GM19351 (cell line): ENCODE results near the gene SUPT7L.
A peak's percentile ranks its signal among the peaks of the same experiment; 100 is the strongest.
"Not testable (repeated sequence)": the region's sequence is repeated elsewhere in the genome, so short reads cannot be mapped to it uniquely, and the experiment has no call there.

Experiments used
- ATAC-seq: cut with Tn5 transposase; IDR thresholded peaks from one replicate; pipeline ENCODE4 v1.9.1; 2021; ENCODE audit warnings: mild to moderate bottlenecking, moderate library complexity; ENCODE audit not compliant: unreplicated experiment

Gene SUPT7L

DNA sequence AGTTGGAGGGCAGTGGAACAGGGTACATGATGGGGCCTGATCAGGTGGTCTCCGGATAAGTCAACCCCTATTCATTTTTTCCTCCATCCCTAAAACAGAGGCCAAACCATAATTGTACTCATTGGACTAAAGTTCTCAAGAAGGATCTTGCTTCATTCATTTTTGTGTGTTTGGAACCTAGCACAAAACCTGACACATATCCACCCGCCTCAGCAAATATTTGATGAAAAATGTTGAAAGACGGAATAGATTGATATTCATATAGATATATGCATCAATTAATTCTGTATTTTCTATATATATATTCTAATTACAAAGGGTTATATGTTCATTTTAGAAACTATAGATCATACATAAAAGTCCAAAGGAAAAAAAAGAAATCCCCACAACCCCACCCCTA is 22.2 kb upstream of the SUPT7L start:
- ATAC-seq: no peak

- not testable (repeated sequence) for ATAC-seq
Observed at GRCh38 chr2:27685006-27685405, 21.6 kb upstream of the SUPT7L start.

DNA sequence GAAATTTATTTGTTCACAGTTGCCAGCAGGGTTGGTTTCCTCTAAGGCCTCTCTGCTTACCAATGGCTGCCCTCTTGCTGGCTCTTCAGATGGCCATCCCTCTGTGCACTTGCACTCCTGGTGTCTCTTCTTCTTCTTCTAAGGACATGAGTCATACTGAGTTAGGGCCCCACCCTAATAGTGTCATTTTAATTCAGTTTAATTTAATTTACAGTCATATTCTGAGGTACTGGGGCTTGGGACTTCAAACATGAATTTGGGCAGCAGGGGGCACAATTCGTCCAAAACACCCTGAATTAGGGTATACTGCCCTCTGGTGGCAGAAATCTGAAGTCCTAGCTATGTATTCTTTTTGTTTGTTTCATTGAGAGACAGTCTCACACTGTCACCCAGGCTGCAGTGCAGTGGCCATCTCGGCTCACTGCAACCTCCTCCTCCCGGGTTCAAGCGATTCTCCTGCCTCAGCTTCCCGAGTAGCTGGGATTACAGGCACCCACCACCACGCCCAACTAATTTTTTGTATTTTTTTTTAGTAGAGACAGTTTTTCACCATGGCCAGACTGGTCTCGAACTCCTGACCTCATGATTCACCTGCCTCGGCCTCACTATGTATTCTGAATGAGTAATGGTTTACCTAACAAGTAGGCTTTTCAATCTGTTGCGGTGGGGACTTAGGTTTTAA is 20.1 kb upstream of the SUPT7L start:
- peak; percentile 64 for ATAC-seq

DNA sequence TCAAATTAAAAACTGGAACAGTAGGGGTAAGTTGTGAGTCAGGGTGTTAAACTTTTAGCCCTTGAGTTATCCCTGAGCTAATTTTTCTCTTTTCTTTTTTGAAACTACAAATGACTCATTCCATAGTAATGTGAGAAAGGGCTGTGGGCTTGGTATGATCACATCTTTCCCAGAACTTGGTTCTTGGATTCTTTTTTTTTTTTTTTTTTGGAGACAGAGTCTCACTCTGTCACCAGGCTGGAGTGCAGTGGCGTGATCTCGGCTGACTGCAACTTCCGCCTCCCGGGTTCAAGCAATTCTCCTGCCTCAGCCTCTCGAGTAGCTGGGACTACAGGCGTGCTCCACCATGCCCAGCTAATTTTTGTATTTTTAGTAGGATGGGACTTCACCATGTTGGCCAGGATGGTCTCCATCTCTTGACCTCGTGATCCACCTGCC is 18.9 kb upstream of the SUPT7L start:
- ATAC-seq: not testable (repeated sequence)

GRCh38 chr2:27681841-27682240 is 18.4 kb upstream of the SUPT7L start:
- no peak for ATAC-seq

DNA sequence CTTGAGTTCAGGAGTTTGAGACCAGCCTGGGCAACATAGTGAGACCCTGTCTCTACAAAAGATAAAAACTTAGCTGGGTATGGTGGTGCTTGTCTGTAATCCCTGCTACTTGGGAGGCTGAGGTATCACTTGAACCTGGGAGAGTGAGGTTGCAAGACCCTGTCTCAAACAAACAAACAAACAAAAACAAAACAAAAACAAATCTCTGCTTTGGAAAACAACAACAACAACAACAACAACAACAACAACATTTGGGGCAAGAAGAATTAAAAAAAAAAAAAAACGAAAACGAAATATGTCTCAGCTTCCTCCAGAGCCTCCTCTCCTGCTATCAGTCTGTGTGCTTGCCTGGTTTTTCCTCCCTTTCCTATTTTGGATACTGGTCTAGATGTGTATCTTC is 17.2 kb upstream of the SUPT7L start:
- ATAC-seq: no peak

GRCh38 chr2:27672723-27673486 is 9.5 kb upstream of the SUPT7L start:
- ATAC-seq: no peak

- ATAC-seq: no peak
Observed at GRCh38 chr2:27671235-27671634, 7.8 kb upstream of the SUPT7L start.

DNA sequence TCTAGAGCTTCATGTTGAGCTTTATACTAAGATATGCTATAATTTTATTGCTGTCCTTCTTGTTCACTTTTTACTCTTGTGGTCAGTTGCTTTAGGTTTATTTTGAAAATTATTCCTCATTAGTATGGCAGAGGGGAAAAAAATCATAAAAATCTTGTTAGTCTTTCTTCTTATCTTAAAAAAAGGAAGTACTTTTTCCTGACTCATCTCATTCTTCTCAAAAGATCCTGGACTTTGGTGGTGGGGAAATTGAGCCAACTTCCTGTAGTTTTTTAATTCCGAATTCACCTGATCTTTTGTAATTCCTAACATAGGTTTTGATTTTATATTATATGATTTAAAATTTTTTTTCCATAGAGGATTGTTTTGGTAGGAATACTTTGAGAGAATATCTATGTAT is 4.0 kb upstream of the SUPT7L start:
- ATAC-seq: no peak

GRCh38 chr2:27664622-27665363 is 1.4 kb upstream of the SUPT7L start:
- no peak for ATAC-seq

- peak; percentile 7 for ATAC-seq
Observed at GRCh38 chr2:27664154-27664574, 750 bp upstream of the SUPT7L start.

DNA sequence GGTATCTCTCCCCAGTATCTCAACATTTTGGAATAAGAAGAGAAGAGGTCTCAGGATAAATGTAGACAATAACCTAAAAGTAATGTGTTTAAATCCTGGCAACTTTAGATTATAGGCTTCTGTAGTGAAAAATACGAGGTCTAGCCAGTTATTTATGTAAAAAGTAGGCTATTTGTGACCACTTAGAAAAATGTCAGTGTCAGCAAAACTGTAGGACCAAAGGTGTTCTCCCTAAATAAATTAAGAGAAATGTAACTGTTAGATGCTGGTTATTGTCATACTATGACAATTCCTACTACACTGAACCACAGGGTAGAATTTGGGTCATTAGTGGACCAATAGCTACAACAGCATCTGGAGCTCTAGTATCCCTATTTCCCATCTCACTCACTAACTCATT is 2.0 kb downstream of the SUPT7L start:
- ATAC-seq: no peak

GRCh38 chr2:27655155-27655951 is 8.1 kb downstream of the SUPT7L start:
- no peak for ATAC-seq

- no peak for ATAC-seq
Observed at GRCh38 chr2:27653397-27653796, 10.0 kb downstream of the SUPT7L start.

GRCh38 chr2:27652790-27653189 is 10.6 kb downstream of the SUPT7L start:
- no peak for ATAC-seq

- no peak for ATAC-seq
Observed at GRCh38 chr2:27652341-27652740, 11.1 kb downstream of the SUPT7L start.

DNA sequence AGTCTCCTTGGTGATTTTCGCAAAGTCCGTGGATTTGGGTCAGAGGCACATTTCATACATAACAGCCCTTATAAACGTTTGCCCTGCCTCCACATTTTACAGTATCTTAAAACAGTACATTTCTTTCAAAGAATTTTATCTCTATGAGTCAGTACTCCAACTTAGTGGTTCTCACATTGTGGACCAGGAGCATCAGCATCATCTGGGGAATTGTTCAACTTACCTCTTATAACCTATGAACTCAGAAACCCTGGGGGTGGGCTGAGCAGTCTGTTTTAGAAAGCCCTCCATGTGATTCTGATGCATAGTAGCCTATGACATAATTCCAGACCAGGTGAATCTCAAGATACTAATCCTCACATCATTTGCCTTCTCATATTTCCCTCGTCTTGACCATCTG is 12.4 kb downstream of the SUPT7L start:
- no peak for ATAC-seq

GRCh38 chr2:27647737-27648136 is 15.7 kb downstream of the SUPT7L start:
- no peak for ATAC-seq

GRCh38 chr2:27647289-27647688 is 16.1 kb downstream of the SUPT7L start:
- ATAC-seq: no peak

DNA sequence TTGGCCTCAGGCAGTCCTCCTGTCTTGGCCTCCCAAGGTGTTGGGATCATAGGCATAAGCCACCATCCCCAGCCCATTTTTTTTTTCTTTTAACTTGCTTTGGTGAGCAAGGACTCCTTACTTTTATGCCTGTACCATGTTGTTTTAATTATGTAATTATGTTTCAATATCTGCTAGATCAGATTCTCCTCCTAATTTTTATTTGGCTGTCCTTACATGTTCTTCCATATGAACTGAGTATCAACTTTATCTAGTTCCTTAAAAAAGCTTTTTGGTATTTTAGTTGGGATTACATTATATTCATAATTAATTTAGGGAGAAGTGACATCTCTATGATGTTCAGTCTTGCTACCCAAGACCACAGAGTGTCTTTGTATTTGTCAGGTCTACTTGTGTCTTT is 18.2 kb downstream of the SUPT7L start:
- no peak for ATAC-seq

- no peak for ATAC-seq
Observed at GRCh38 chr2:27640722-27641245, 22.6 kb downstream of the SUPT7L start.
